HS-27A (cell line): ENCODE data around the gene PCK2.
A peak's percentile ranks its signal among the peaks of the same experiment; 100 is the strongest.
"Not testable (repeated sequence)": the region's sequence is repeated elsewhere in the genome, so short reads cannot be mapped to it uniquely, and the experiment has no call there.

Experiments used
- DNase-seq: peaks from one replicate; pipeline ENCODE4 v3.0.0-alpha.2; 2012; ENCODE audit warnings: low read depth, missing footprints

The PCK2 gene

GRCh38 chr14:24093901-24094840, at the start of gene PCK2:
Gene PCK2, plus strand, starts transcription at chr14:24094311. Its CDS starts 95 bp downstream, at chr14:24094406.
- DNase-seq: peak; percentile 85

- not testable (repeated sequence) for DNase-seq
Measured at GRCh38 chr14:24049002-24049401, 45.1 kb upstream of the PCK2 start.

DNA sequence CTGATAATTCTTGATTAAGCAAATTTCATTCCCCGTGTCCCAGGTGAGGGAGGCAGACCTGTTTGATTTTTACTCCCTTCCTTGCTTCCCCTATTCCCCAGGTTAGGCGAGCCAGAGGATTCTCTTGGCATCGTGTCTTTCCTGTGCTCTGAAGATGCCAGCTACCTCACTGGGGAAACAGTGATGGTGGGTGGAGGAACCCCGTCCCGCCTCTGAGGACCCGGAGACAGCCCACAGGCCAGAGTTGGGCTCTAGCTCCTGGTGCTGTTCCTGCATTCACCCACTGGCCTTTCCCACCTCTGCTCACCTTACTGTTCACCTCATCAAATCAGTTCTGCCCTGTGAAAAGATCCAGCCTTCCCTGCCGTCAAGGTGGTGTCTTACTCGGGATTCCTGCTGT, 43.4 kb upstream of the PCK2 start:
- DNase-seq: not testable (repeated sequence)

DNA sequence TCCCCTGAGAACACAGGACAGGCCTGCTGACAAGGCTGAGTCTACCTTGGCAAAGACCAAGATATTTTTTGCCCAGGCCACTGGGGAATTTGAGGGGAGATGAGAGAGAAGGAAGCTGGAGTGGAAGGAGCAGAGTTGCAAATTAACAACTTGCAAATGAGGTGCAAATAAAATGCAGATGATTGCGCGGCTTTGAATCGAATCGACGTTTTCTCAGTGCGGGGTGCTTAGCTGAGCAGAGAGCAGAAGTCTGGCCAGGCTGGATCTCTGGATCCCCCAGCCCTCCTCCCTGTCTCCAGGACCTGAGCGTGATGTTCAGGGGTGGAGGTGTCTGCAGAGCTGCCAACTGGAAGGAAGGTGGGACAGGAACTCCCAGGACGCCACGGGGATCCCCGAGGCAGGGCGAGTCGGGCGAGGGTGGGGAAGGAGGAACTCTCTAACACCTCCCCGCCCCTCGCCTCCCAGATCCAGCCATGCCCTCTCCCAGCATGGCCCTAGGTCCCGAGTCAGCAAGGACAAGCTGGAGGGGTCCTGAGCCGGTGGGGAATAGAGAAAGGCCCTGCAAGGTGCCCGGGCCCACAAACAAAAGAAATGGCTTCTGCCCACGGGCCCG, 42.8 kb upstream of the PCK2 start:
- no peak for DNase-seq

DNA sequence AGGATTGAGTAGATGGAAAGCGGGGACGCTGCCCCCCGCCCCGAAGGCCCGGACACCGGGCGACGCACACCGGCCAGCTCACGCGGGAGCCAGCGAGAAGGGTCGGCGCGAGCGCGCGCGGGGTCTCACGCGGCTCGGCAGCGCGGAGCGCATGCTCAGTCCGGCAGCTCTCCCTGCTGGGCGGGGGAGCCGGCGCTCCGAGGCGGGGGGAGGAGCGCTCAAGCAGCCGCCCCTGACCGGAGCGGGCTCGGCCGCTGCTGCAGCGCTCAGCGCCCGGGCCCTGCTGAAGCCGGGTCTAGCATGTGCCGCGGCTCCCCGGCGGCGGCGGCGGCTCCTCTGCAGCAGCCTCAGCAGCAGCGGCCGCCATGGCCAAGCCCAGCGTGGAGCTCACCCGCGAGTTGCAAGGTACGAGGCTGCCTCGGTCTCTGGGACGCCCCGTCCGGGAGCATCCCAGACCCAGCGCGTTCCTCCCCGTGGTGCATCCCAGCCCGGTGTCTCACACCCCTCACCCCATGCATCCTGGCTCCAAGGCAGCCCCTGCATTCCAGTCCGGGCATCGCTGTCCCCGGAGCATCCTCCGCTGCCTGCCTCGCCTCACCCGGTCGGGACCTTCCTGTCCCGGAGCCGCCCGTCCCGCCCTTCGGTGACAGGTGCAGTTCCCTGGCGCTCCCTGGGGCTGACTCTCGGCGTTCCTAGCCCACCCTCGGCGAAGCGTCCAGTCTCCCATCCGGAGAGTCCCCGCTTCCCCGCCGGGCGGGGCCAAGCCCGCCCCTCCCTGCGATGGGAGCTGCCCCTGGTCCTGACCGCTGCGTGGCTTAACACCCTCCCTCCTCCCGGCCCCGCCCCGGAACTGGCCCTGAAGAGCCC, 42.1 kb upstream of the PCK2 start, which contains the start of gene CARMIL3:
Gene CARMIL3, plus strand, starts transcription at position 221 of the 867 bp plus-strand sequence. Its CDS starts 145 bp downstream, at position 366.
- peak; percentile 12 for DNase-seq

DNA sequence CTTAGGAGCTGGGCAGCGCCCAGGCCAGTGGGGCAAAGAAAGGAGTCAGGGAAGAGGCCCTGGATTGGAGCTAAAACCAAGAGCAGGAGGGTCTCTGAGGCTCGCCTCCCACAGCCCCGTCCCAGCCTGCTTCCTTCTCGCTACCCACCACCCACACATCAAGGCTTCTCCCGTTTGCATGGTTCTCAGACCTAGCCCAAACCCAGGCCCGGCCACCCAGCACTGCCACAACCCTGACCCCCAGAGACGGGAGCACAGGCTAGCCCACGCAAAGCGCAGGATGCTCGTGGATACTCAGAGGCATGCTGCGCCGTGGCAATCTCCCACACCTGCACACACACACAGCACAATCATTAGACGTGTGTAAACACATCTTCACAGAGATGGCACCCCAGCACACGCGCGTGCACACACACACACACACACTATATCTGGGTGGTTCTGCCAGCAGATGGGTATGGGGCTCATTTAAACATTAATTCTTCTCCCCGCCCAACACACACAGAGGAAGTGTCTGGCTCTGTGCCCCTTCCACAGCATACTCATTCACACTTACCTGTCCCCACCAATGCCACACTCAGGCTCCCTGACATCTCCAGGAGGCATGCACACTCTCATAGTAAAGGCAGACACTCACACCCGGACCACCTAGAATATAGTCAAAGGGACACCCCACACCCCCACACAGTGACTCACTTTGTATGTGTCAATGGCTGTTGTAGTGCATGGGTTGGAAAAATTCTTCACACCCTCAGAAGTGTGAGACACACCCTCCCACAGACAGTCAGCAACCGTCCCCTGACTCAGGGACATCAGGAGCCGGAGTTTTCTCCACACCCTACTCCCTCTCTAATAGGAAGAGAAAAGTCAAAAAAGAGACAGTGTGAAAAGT, 41.2 kb upstream of the PCK2 start:
- DNase-seq: no peak

- DNase-seq: no peak
Measured at GRCh38 chr14:24053548-24054323, 40.4 kb upstream of the PCK2 start.

DNA sequence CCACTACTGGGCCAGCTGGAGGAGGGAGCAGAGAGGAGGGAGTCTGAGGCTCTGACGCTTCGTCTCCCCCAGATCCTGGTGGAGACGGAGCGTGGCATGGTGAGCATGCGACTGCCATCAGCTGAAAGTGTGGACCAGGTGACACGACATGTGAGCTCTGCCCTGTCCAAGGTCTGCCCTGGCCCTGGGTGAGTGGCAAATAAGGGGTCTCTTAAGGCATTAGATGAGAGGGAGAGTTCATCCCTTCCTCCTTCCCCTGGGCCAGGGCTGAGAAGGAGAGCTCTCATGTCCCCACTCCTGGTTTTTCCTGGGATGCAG, 39.8 kb upstream of the PCK2 start:
- no peak for DNase-seq

DNA sequence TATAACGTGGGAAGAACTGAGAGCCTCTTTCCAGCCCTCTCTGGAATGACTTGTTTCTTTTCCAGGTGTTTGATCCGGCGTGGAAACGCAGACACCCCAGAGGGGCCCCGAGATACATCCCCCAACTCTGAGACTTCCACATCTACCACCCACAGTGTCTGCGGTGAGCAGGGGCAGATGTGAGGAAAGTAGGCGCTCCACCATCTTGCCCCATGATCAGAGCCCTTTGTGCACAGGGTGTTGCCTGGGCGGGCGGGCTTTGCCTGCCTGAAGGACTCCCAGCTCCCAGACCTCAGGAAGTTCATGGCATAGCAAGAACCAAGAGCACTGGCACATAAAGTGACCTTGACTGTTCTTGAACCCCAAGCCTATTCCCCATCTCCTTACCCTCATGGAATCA, 39.5 kb upstream of the PCK2 start:
- DNase-seq: no peak

- no peak for DNase-seq
Measured at GRCh38 chr14:24055971-24056799, 37.9 kb upstream of the PCK2 start.

GRCh38 chr14:24056800-24057184, 37.3 kb upstream of the PCK2 start:
- DNase-seq: no peak

- no peak for DNase-seq
Measured at GRCh38 chr14:24057271-24057670, 36.8 kb upstream of the PCK2 start.

DNA sequence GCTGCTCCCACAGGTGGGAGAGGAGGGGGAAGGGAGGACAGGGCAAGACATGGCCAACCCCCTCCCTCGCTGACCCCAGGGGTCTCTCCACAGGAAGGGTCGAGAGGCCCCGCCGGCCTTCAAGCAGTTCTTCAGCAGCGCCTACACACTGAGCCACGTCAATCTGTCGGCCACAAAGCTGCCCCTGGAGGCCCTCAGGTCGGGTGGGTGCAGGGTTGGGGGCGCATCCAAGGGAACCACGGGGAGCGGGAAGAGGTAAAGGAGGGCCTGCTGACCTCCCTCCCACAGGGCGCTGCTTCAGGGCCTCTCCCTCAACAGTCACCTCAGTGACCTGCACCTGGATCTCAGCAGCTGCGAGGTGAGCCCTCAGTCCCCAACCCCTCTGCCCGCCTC, 36.2 kb upstream of the PCK2 start:
- no peak for DNase-seq

GRCh38 chr14:24058260-24058950, 35.7 kb upstream of the PCK2 start:
- peak; percentile 54 for DNase-seq

GRCh38 chr14:24058951-24059475, 35.1 kb upstream of the PCK2 start:
- DNase-seq: no peak

- DNase-seq: no peak
Measured at GRCh38 chr14:24059841-24060388, 34.2 kb upstream of the PCK2 start.

DNA sequence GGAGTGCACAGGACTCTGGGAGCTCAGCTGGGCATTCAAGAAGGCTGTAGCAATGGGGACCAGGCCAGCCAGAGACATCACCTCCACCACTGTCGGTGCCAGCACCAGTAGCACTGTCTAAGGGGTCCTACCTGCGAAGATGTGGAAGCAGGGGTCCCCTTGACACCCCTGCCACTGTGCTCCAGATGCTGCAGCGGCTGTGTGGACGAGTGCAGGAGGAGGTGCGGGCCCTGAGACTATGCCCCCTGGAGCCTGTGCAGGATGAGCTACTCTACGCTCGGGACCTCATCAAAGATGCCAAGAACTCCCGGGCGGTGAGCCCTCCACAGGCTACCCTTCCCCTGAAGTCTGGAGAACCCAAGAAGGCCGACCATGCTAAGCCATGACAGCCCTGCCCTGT, 33.7 kb upstream of the PCK2 start:
- no peak for DNase-seq
